ENCODE measurements around the gene SH3TC2. TPM values are rescaled to one million over a fixed set of nuclear protein-coding genes. Genes with fewer than 3 reads are reported as not detected.

Gene SH3TC2
- total and polyA plus RNA-seq, 12 donors: 0.14 to 1.2 (median 0.46) TPM

DNA sequence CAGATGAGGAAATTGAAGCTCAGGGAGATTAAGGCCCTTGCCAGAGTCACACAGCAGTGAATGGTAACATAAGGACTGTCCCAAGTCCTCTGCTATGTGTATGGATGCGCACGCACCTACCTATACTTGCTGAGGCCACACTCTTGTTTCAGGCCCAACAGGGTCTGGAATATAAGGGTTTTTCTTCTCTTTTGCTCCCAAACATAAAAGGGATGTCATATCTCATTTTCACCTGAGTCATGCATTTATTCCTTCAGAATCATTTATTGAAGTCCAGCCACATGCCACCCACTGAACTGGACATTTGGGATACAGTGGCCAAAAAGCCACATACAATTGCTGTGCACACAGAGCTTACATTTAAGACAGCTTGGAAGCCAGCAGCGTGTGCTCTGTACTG is 92.0 kb downstream of the SH3TC2 start:
- Histone ChIP-seq H3K4me3 (no peak overlapping the region), H3K9me3 (replicated peaks in 1 of 3) (no peaks in the 10 kb centered on the region), H3K36me3 (replicated peaks in 1 of 2) (no peaks in the 10 kb centered on the region), H3K27me3 (no peaks in the 10 kb centered on the region), H3K4me1 (replicated peaks in 1 of 2) (no peaks in the 10 kb centered on the region), H3K27ac (no peak overlapping the region)
- 81 to 94% (median 87%) methylated on average over 3 of the region's 3 CpGs for WGBS, 4 donors
- intact Hi-C loops (cut with DNase I): no loop called here
- no peak for DNase-seq
- TF ChIP-seq POLR2A (IDR thresholded peaks at IDR 0.05): no peak
- TF ChIP-seq CTCF (IDR thresholded peaks at IDR 0.05): no peak

GRCh38 chr5:148970228-148970627 is 92.6 kb downstream of the SH3TC2 start:
- no peak overlapping the region for H3K4me3 ChIP-seq

GRCh38 chr5:148969291-148969690 is 93.6 kb downstream of the SH3TC2 start:
- Histone ChIP-seq H3K27ac (no peak overlapping the region), H3K4me3 (no peak overlapping the region), H3K36me3 (replicated peaks in 1 of 2) (no peaks in the 10 kb centered on the region), H3K27me3 (no peaks in the 10 kb centered on the region), H3K9me3 (replicated peaks in 1 of 3) (no peaks in the 10 kb centered on the region), H3K4me1 (replicated peaks in 1 of 2) (no peaks in the 10 kb centered on the region)
- 61 to 83% (median 66%) methylated on average over 2 to 3 of the region's 3 CpGs for WGBS, 4 donors
- TF ChIP-seq CTCF (IDR thresholded peaks at IDR 0.05) (no peak), POLR2A (IDR thresholded peaks at IDR 0.05) (no peak)
- intact Hi-C loops (cut with DNase I): no loop called here
- DNase-seq: no peak

More at GRCh38 chr5:148970228-148970627, 92.6 kb downstream of the SH3TC2 start:
- Histone ChIP-seq H3K4me1 (replicated peaks in 1 of 2) (no peaks in the 10 kb centered on the region), H3K27me3 (no peaks in the 10 kb centered on the region), H3K9me3 (replicated peaks in 1 of 3) (no peaks in the 10 kb centered on the region), H3K36me3 (replicated peaks in 1 of 2) (no peaks in the 10 kb centered on the region), H3K27ac (no peak overlapping the region)
- no peak for TF ChIP-seq CTCF (IDR thresholded peaks at IDR 0.05)
- no peak for TF ChIP-seq POLR2A (IDR thresholded peaks at IDR 0.05)
- whole genome bisulfite sequencing, 4 donors: 71 to 84% (median 73%) methylated on average over 2 of the region's 2 CpGs
- intact Hi-C loops (cut with DNase I): no loop called here
- no peak for DNase-seq

GRCh38 chr5:148968311-148968710 is 94.6 kb downstream of the SH3TC2 start:
- 76 to 84% (median 79%) methylated on average over 2 of the region's 2 CpGs for WGBS, 4 donors
- H3K4me3 ChIP-seq: no peak overlapping the region
- intact Hi-C loops (cut with DNase I): no loop called here
- H3K9me3 ChIP-seq (replicated peaks in 1 of 3): no peaks in the 10 kb centered on the region
- H3K36me3 ChIP-seq (replicated peaks in 1 of 2): no peaks in the 10 kb centered on the region
- no peaks in the 10 kb centered on the region for H3K27me3 ChIP-seq
- no peak for TF ChIP-seq CTCF (IDR thresholded peaks at IDR 0.05)
- no peak for TF ChIP-seq POLR2A (IDR thresholded peaks at IDR 0.05)
- DNase-seq: no peak
- H3K27ac ChIP-seq: no peak overlapping the region
- H3K4me1 ChIP-seq (replicated peaks in 1 of 2): no peaks in the 10 kb centered on the region
